GM12878 (cell line): Measurements from ENCODE around the gene ISCU. TPM values are rescaled to one million over a fixed set of nuclear protein-coding genes. Genes with fewer than 3 reads are reported as not detected.

ENCODE experiments used
- ATAC-seq: fragments of 200-7000 bp; cut with Tn5 transposase; 3 replicates; pipeline ENCODE4 v1.9.1; 2020; ENCODE audit warnings: mild to moderate bottlenecking, moderate library complexity
- BruUV-seq: library from RNA; stranded (reverse); fragments of 400-500 nt; replicated peaks from 2 replicates; lab custom pipeline; 2021; lab: Mats Ljungman, UMichigan
- CTCF ChIA-PET: fragments of 300-600 bp; sonication (Branson Sonifier 250); formaldehyde crosslinking; extraction: SDS; loops from one replicate; lab custom pipeline; 2021; ENCODE audit warnings: inconsistent platforms; lab: Yijun Ruan, JAX
- POLR2A ChIA-PET: fragments of 350-600 bp; formaldehyde crosslinking; extraction: SDS; loops from one replicate; lab custom pipeline; 2021; ENCODE audit warnings: inconsistent platforms; lab: Charles Lee
- RAD21 ChIA-PET: fragments of 300-600 bp; sonication (Branson Sonifier 250); formaldehyde crosslinking; loops from one replicate; lab custom pipeline; 2023; ENCODE audit warnings: antibody characterized with exemption; ENCODE audit not compliant: unreplicated experiment; lab: Charles Lee
- SMC1A ChIA-PET: fragments of 300-600 bp; sonication (Branson Sonifier 250); formaldehyde crosslinking; loops from one replicate; lab custom pipeline; 2023; ENCODE audit not compliant: unreplicated experiment, uncharacterized antibody; lab: Charles Lee
- DNase-seq: peaks from one replicate; pipeline ENCODE4 v3.0.0-alpha.2; 2011; ENCODE audit warnings: low read depth, low spot score
- FAIRE-seq: peaks from 3 replicates; lab custom pipeline; 2011; peaks lifted over from hg19 to GRCh38; lab: Jason Lieb, UNC
- H2AFZ ChIP-seq: 2 replicates; pipeline ENCODE4 v1.6.0; 2011; ENCODE audit warnings: low read depth, low read length, control low read depth; ENCODE audit not compliant: control insufficient read depth
- H3K27ac ChIP-seq: 2 replicates; pipeline ENCODE4 v1.5.1; 2011; ENCODE audit warnings: control low read depth; ENCODE audit not compliant: control insufficient read depth, insufficient read depth
- H3K27me3 ChIP-seq, 2 experiments: replicated peaks in 1 of 2; 2 replicates each; pipeline versions ENCODE4 v1.6.0 to v1.6.1; 2011; ENCODE audit warnings: low read length in 1 of 2; ENCODE audit not compliant: control insufficient read depth in 2 of 2, insufficient read depth in 2 of 2
- H3K36me3 ChIP-seq, 2 experiments: 2 replicates each; pipeline ENCODE4 v1.5.1; 2011; ENCODE audit warnings: low read length in 1 of 2; ENCODE audit not compliant: control insufficient read depth in 2 of 2, insufficient read depth in 2 of 2
- H3K4me1 ChIP-seq: 2 replicates; pipeline ENCODE4 v1.6.1; 2011; ENCODE audit warnings: mild to moderate bottlenecking, low read length, moderate library complexity, mixed read lengths; ENCODE audit not compliant: control insufficient read depth, insufficient read depth
- H3K4me2 ChIP-seq: 2 replicates; pipeline ENCODE4 v1.6.0; 2011; ENCODE audit warnings: control low read depth; ENCODE audit not compliant: control insufficient read depth, insufficient read depth
- H3K4me3 ChIP-seq: fragments of 200-600 bp; sonication (generic); 2 replicates; pipeline ENCODE4 v1.5.1; 2016
- H3K79me2 ChIP-seq: 2 replicates; pipeline ENCODE4 v1.6.0; 2011; ENCODE audit warnings: low read length; ENCODE audit not compliant: control insufficient read depth, insufficient read depth
- H3K9ac ChIP-seq: 2 replicates; pipeline ENCODE4 v1.8.0; 2011; ENCODE audit warnings: low read length, control low read depth, mixed read lengths; ENCODE audit not compliant: control insufficient read depth, insufficient read depth
- H3K9me3 ChIP-seq: replicated peaks from 3 replicates; pipeline ENCODE4 v1.5.1; 2011; ENCODE audit warnings: mild to moderate bottlenecking, low read length; ENCODE audit not compliant: control insufficient read depth, insufficient read depth
- H4K20me1 ChIP-seq: 2 replicates; pipeline ENCODE4 v1.6.0; 2011; ENCODE audit not compliant: control insufficient read depth, insufficient read depth
- ATF3 ChIP-seq: IDR thresholded peaks from 2 replicates; pipeline ENCODE4 v1.6.1; 2011; ENCODE audit warnings: low read depth, mild to moderate bottlenecking, low read length, moderate library complexity, borderline replicate concordance; ENCODE audit errors: extremely low read depth
- FOS ChIP-seq: IDR thresholded peaks from 3 replicates; pipeline ENCODE4 v1.6.1; 2011; ENCODE audit warnings: borderline replicate concordance; ENCODE audit not compliant: insufficient read length; ENCODE audit errors: extremely low read depth
- FOXK2 ChIP-seq: fragments of 450-650 bp; IDR thresholded peaks from 2 replicates; pipeline ENCODE4 v1.6.1; 2017; ENCODE audit warnings: mild to moderate bottlenecking, moderate library complexity
- IKZF2 ChIP-seq, 2 experiments: fragments of 450-650 bp; IDR thresholded peaks; 2 replicates each; pipeline ENCODE4 v1.6.1; 2017; ENCODE audit warnings: mild to moderate bottlenecking in 2 of 2, moderate library complexity in 2 of 2
- IRF5 ChIP-seq: fragments of 450-650 bp; IDR thresholded peaks from 2 replicates; pipeline ENCODE4 v1.6.1; 2017; ENCODE audit warnings: borderline replicate concordance
- KAT2A ChIP-seq: conservative IDR thresholded peaks from 2 replicates; pipeline ENCODE4 v1.6.1; 2011; ENCODE audit warnings: low read depth, low read length; ENCODE audit not compliant: control insufficient read depth
- KDM1A ChIP-seq: fragments of 200-600 bp; sonication (generic); IDR thresholded peaks from 2 replicates; pipeline ENCODE4 v1.6.1; 2016; ENCODE audit warnings: borderline replicate concordance
- KLF5 ChIP-seq: fragments of 450-650 bp; IDR thresholded peaks from 2 replicates; pipeline ENCODE4 v1.6.1; 2014; ENCODE audit warnings: mild to moderate bottlenecking; ENCODE audit not compliant: partially characterized antibody
- LARP7 ChIP-seq: fragments of 450-650 bp; IDR thresholded peaks from 2 replicates; pipeline ENCODE4 v1.6.1; 2017; ENCODE audit warnings: mild to moderate bottlenecking
- MAX ChIP-seq: IDR thresholded peaks from 2 replicates; pipeline ENCODE4 v1.6.1; 2012; ENCODE audit warnings: low read depth, low read length, improper control_type of control experiment
- NR2F1 ChIP-seq: fragments of 450-650 bp; conservative IDR thresholded peaks from 2 replicates; pipeline ENCODE4 v1.6.1; 2017; ENCODE audit warnings: mild to moderate bottlenecking
- RUNX3 ChIP-seq: IDR thresholded peaks from 2 replicates; pipeline ENCODE4 v1.6.1; 2012; ENCODE audit warnings: low read length, inconsistent platforms
- SRF ChIP-seq, 2 experiments: IDR thresholded peaks; 2 replicates each; pipeline ENCODE4 v1.6.1; 2011; ENCODE audit warnings: low read depth in 2 of 2, low read length in 2 of 2, mild to moderate bottlenecking in 1 of 2, moderate library complexity in 1 of 2
- STAT3 ChIP-seq: IDR thresholded peaks from 2 replicates; pipeline ENCODE4 v1.6.1; 2011; ENCODE audit warnings: low read depth, low read length, improper control_type of control experiment
- ZNF207 ChIP-seq: fragments of 450-650 bp; IDR thresholded peaks from 2 replicates; pipeline ENCODE4 v1.6.1; 2014; ENCODE audit warnings: antibody characterized with exemption, mild to moderate bottlenecking, borderline replicate concordance
- WGBS: methylation state at CpG from one replicate; pipeline ENCODE4 v1.1.6; 2016; ENCODE audit warnings: low lambda C conversion rate; ENCODE audit not compliant: insufficient replicate concordance, insufficient coverage; ENCODE audit errors: missing lambda C conversion rate; 5-methylcytosine and 5-hydroxymethylcytosine counted together
- in situ Hi-C: fragments of 300-500 bp; cut with MboI; formaldehyde crosslinking; loops from 9 replicates; pipeline ENCODE4 v1.14.3; 2018; ENCODE audit warnings: mixed read lengths
- intact Hi-C: fragments of 100-400 bp; cut with micrococcal nuclease; formaldehyde crosslinking; loops from one replicate; pipeline ENCODE4 v1.14.2; 2022; ENCODE audit not compliant: unreplicated experiment
- polyA plus RNA-seq, 11 experiments: library from polyadenylated mRNA; depleted of rRNA in 4 of 11; unstranded in 6 of 11; stranded (reverse) in 5 of 11; fragments of >200 nt; fragmentation: Nextera tagmentation in 4 of 11; fragmentation: Illumina TruSeq in 1 of 11; extraction: Ambion mirVana in 4 of 11; extraction: Trizol in 1 of 11; gene quantifications; 1 replicate in 1 of 11; 2 replicates in 10 of 11; pipeline versions ENCODE4 v1.2.1 to v1.2.3, GENCODE V29; 2011 to 2016; ENCODE audit warnings: inconsistent platforms in 2 of 11, missing spikeins in 2 of 11, low read depth in 1 of 11
- total RNA-seq, 4 experiments: library from RNA; depleted of rRNA in 3 of 4; stranded (reverse); fragments of >200 nt in 3 of 4; fragmentation: Illumina TruSeq in 1 of 4; extraction: Trizol in 1 of 4; gene quantifications; 2 replicates each; pipeline versions ENCODE4 v1.2.1 to v1.2.3, GENCODE V29; 2013 to 2021

ISCU gene
- total and polyA plus RNA-seq, 10 of the 15 experiments (the other 5 are each of a cell fraction or from before 2014, with no cell fraction given) = 32.8 to 260 (median 127) TPM

- peaks cover 21% of the 10 kb centered on the region for H3K4me1 ChIP-seq
- H3K36me3 ChIP-seq = peaks cover 0 to 31% of the 10 kb centered on the region in 2 experiments; a peak in 3 of 4 replicates
- under 1% methylated on average over 12 of the region's 12 CpGs for WGBS
- H4K20me1 ChIP-seq = no peaks in the 10 kb centered on the region; the same call in 1 of the 2 replicates
- H3K9me3 ChIP-seq = no peaks in the 10 kb centered on the region
- ChIA-PET POLR2A (interaction anchor here (0.9 to 2.4 kb wide), 5 partner anchors 10 to 61 kb away, joined by 3 to 18 read pairs (median 3); no protein-coding TSS in a partner anchor), RAD21 (interaction anchor here (0.7 to 23.0 kb wide), 8 partner anchors 9 to 104 kb away, joined by 3 to 633 read pairs (median 11); partner anchors contain the start of gene SELPLG), SMC1A (interaction anchor here (1.2 to 26.5 kb wide), 6 partner anchors 23 to 74 kb away, joined by 3 to 718 read pairs (median 6); partner anchors contain the start of genes FICD and SELPLG), CTCF (interaction anchor here (0.8 to 21.5 kb wide), 9 partner anchors 11 to 391 kb away, joined by 3 to 866 read pairs (median 4); no protein-coding TSS in a partner anchor)
- no peak for DNase-seq
- peaks cover 87% of the 10 kb centered on the region for H3K79me2 ChIP-seq
- peak overlapping the region; percentile 85 for H3K4me3 ChIP-seq
- TSS peak; percentile 58 for BruUV-seq
- H2AFZ ChIP-seq = no peak overlapping the region
- no peaks in the 10 kb centered on the region for H3K27me3 ChIP-seq
- H3K4me2 ChIP-seq = peak overlapping the region; percentile 95
- H3K27ac ChIP-seq = peak overlapping the region; percentile 98
- FAIRE-seq = no peak
- TF ChIP-seq LARP7 = no peak
- TF ChIP-seq MAX = no peak
- TF ChIP-seq NR2F1 = no peak
- TF ChIP-seq IKZF2 (IDR thresholded peaks at IDR 0.05) = no peak
- TF ChIP-seq FOXK2 = no peak
- TF ChIP-seq STAT3 = no peak
- TF ChIP-seq FOS = no peak
- no peak for TF ChIP-seq ATF3
- TF ChIP-seq IRF5 = no peak
- TF ChIP-seq KAT2A = no peak
- no peak for TF ChIP-seq ZNF207
- TF ChIP-seq KLF5 = no peak
- no peak for TF ChIP-seq KDM1A
- TF ChIP-seq SRF (IDR thresholded peaks at IDR 0.05; ENCODE audit: low read depth in 2 of 2, low read length in 2 of 2) = no peak
- TF ChIP-seq RUNX3 = no peak
- in situ Hi-C loops (loop anchor here (5.0 kb wide), 1 partner anchor 392 kb away; no protein-coding TSS in a partner anchor), intact Hi-C loops (loop anchor here (5.0 kb wide), 2 partner anchors 147 to 392 kb away; no protein-coding TSS in a partner anchor)
- no peak for ATAC-seq
- peak overlapping the region; percentile 99 for H3K9ac ChIP-seq
These were observed 2.1 kb upstream of the ISCU start for GRCh38 chr12:108560321-108560721.
